ENCODE data around the gene CXCR1.
"Not testable (repeated sequence)": the region's sequence is repeated elsewhere in the genome, so short reads cannot be mapped to it uniquely, and the experiment has no call there.

CXCR1 gene

GRCh38 chr2:218166791-218167190 is at the start of gene CXCR1:
CXCR1 (minus strand) TSS chr2:218166962; CDS start chr2:218165211, 1,751 bp downstream.
- no peak for DNase-seq

- peak in 5 of 56 donors; percentile 4 to 19 (median 9) for DNase-seq
Observed at GRCh38 chr2:218216336-218216673, 49.5 kb upstream of the CXCR1 start.

GRCh38 chr2:218214116-218214515 is 47.4 kb upstream of the CXCR1 start:
- DNase-seq, result no peak

GRCh38 chr2:218209078-218209477 is 42.3 kb upstream of the CXCR1 start:
- DNase-seq, result no peak

- no peak for DNase-seq
Observed at GRCh38 chr2:218202266-218202665, 35.5 kb upstream of the CXCR1 start.

- DNase-seq, result no peak
Observed at GRCh38 chr2:218196974-218197373, 30.2 kb upstream of the CXCR1 start.

GRCh38 chr2:218194880-218195279 is 28.1 kb upstream of the CXCR1 start:
- DNase-seq, result no peak

- DNase-seq, result no peak
Observed at GRCh38 chr2:218193701-218194100, 26.9 kb upstream of the CXCR1 start.

GRCh38 chr2:218192902-218193430 is 26.2 kb upstream of the CXCR1 start:
- no peak for DNase-seq

GRCh38 chr2:218188528-218188927 is 21.8 kb upstream of the CXCR1 start:
- no peak for DNase-seq

- DNase-seq, result no peak
Observed at GRCh38 chr2:218187296-218188015, 20.7 kb upstream of the CXCR1 start.

- no peak for DNase-seq
Observed at GRCh38 chr2:218186876-218187275, 20.1 kb upstream of the CXCR1 start.

- peak in 27 of 56 donors; percentile 2 to 59 (median 17) for DNase-seq
Observed at GRCh38 chr2:218186355-218186766, 19.6 kb upstream of the CXCR1 start.

- no peak for DNase-seq
Observed at GRCh38 chr2:218184331-218184730, 17.6 kb upstream of the CXCR1 start.

GRCh38 chr2:218180467-218181114 is 13.8 kb upstream of the CXCR1 start:
- no peak for DNase-seq

GRCh38 chr2:218179782-218180181 is 13.0 kb upstream of the CXCR1 start:
- no peak for DNase-seq

GRCh38 chr2:218172845-218173244 is 6.1 kb upstream of the CXCR1 start:
- DNase-seq, result no peak

- not testable (repeated sequence) for DNase-seq
Observed at GRCh38 chr2:218171744-218172143, 5.0 kb upstream of the CXCR1 start.

GRCh38 chr2:218169757-218170546 is 3.2 kb upstream of the CXCR1 start:
- DNase-seq, result no peak

- peak in 10 of 56 donors; percentile 1 to 42 (median 5) for DNase-seq
Observed at GRCh38 chr2:218168635-218169462, 2.1 kb upstream of the CXCR1 start.

- no peak for DNase-seq
Observed at GRCh38 chr2:218168016-218168415, 1.3 kb upstream of the CXCR1 start.
